Fibroblast of lung (primary cell): ENCODE results near the gene FAM174B. TPM values are rescaled to one million over a fixed set of nuclear protein-coding genes. Genes with fewer than 3 reads are reported as not detected.

Source experiments
- DNase-seq, 2 donors: peaks; one replicate each; pipeline versions ENCODE4 v3.0.0 to v3.0.0-alpha.2; 2010; ENCODE audit warnings: low read depth in 2 of 2
- H2AFZ ChIP-seq: 2 replicates; pipeline ENCODE4 v1.5.1; 2012; ENCODE audit warnings: low read length, control low read depth, inconsistent platforms
- H3K27ac ChIP-seq: 2 replicates; pipeline ENCODE4 v1.5.1; 2011; ENCODE audit warnings: low read length, control low read depth; ENCODE audit not compliant: insufficient read depth
- H3K27me3 ChIP-seq: 2 replicates; pipeline ENCODE4 v1.5.1; 2011; ENCODE audit warnings: mild to moderate bottlenecking, low read length; ENCODE audit not compliant: control insufficient read depth, insufficient read depth
- H3K36me3 ChIP-seq: 2 replicates; pipeline ENCODE4 v1.5.1; 2011; ENCODE audit warnings: low read length; ENCODE audit not compliant: control insufficient read depth, insufficient read depth
- H3K4me1 ChIP-seq: 2 replicates; pipeline ENCODE4 v1.5.1; 2011; ENCODE audit warnings: low read length; ENCODE audit not compliant: control insufficient read depth, insufficient read depth; ENCODE audit errors: extremely low read depth
- H3K4me2 ChIP-seq: 2 replicates; pipeline ENCODE4 v1.5.1; 2011; ENCODE audit warnings: low read length, control low read depth; ENCODE audit not compliant: insufficient read depth; ENCODE audit errors: extremely low read depth
- H3K4me3 ChIP-seq, 4 experiments: fragments of 200-600 bp in 1 of 4; sonication (generic) in 1 of 4; replicated peaks in 1 of 4; 2 replicates each; pipeline ENCODE4 v1.5.1; 2011 to 2016; ENCODE audit warnings: low read length in 4 of 4, low read depth in 3 of 4, mild to moderate bottlenecking in 3 of 4, control low read depth in 2 of 4, inconsistent platforms in 1 of 4, mixed read lengths in 1 of 4; ENCODE audit not compliant: insufficient read depth in 1 of 4; ENCODE audit errors: control extremely low read depth in 1 of 4
- H3K79me2 ChIP-seq: 2 replicates; pipeline ENCODE4 v1.5.1; 2012; ENCODE audit warnings: mild to moderate bottlenecking, low read length, inconsistent platforms; ENCODE audit not compliant: control insufficient read depth, insufficient read depth
- H3K9ac ChIP-seq: 2 replicates; pipeline ENCODE4 v1.5.1; 2011; ENCODE audit warnings: mild to moderate bottlenecking, low read length, control low read depth; ENCODE audit not compliant: insufficient read depth
- H3K9me3 ChIP-seq: 2 replicates; pipeline ENCODE4 v1.5.1; 2012; ENCODE audit warnings: low read depth, low read length; ENCODE audit not compliant: control insufficient read depth, insufficient read depth
- H4K20me1 ChIP-seq: 2 replicates; pipeline ENCODE4 v1.5.1; 2011; ENCODE audit warnings: low read length; ENCODE audit not compliant: control insufficient read depth, insufficient read depth; ENCODE audit errors: extremely low read depth
- EZH2 ChIP-seq: IDR thresholded peaks from 2 replicates; pipeline ENCODE4 v1.5.1; 2012; ENCODE audit warnings: low read length, control low read depth, mild to moderate bottlenecking; ENCODE audit errors: missing control alignments
- polyA plus RNA-seq, 2 donors: library from polyadenylated mRNA; depleted of rRNA in 1 of 2; stranded (reverse) in 1 of 2; unstranded in 1 of 2; fragments of >200 nt; gene quantifications; 2 replicates each; pipeline ENCODE4 v1.2.1, GENCODE V29; 2011 to 2012; ENCODE audit warnings: missing spikeins in 1 of 2
- total RNA-seq: library from RNA; depleted of rRNA; stranded (reverse); fragments of >200 nt; gene quantifications from 2 replicates; pipeline ENCODE4 v1.2.1, GENCODE V29; 2014
- TF ChIP-seq, protein P1 (sequence below), 2 donors: IDR thresholded peaks in 1 of 2; conservative IDR thresholded peaks in 1 of 2; 1 replicate in 1 of 2; 2 replicates in 1 of 2; pipeline ENCODE4 v1.5.1; 2011 to 2012; ENCODE audit warnings: low read length in 2 of 2, control low read depth in 1 of 2, inconsistent platforms in 1 of 2, low read depth in 1 of 2, mild to moderate bottlenecking in 1 of 2

The FAM174B gene
- total and polyA plus RNA-seq, 2 donors (not counting 1 experiment from before 2014, with no cell fraction given) = 0.87 to 2.8 TPM

DNA sequence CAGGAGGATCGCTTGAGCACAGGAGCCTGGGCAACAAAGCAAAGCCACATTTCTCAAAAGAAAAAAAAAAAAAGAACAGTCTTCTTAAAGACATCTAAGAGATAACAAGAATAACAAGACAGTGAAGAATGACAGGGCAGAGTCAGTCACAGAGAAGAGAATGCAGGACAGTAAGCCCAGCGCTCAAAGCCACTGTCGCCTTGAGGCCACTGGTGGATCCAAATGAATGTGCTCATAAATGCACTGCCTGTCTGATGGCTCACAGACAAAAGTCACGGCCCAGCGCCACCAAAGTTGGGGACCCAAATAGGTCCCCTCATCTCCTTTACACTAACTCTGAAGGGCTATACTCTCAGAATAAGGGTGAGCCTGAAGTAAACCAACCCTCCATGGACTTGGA lies 52.3 kb downstream of the FAM174B start:
- no peaks in the 10 kb centered on the region for H3K36me3 ChIP-seq
- no peak overlapping the region for H3K9ac ChIP-seq
- no peaks in the 10 kb centered on the region for H3K4me1 ChIP-seq
- H3K27me3 ChIP-seq = no peaks in the 10 kb centered on the region
- DNase-seq = no peak
- H4K20me1 ChIP-seq = no peaks in the 10 kb centered on the region
- no peaks in the 10 kb centered on the region for H3K9me3 ChIP-seq
- TF ChIP-seq EZH2 = no peak
- TF ChIP-seq, protein P1, sequence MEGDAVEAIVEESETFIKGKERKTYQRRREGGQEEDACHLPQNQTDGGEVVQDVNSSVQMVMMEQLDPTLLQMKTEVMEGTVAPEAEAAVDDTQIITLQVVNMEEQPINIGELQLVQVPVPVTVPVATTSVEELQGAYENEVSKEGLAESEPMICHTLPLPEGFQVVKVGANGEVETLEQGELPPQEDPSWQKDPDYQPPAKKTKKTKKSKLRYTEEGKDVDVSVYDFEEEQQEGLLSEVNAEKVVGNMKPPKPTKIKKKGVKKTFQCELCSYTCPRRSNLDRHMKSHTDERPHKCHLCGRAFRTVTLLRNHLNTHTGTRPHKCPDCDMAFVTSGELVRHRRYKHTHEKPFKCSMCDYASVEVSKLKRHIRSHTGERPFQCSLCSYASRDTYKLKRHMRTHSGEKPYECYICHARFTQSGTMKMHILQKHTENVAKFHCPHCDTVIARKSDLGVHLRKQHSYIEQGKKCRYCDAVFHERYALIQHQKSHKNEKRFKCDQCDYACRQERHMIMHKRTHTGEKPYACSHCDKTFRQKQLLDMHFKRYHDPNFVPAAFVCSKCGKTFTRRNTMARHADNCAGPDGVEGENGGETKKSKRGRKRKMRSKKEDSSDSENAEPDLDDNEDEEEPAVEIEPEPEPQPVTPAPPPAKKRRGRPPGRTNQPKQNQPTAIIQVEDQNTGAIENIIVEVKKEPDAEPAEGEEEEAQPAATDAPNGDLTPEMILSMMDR (conservative IDR thresholded peaks at IDR 0.05 in 1 of 2, IDR thresholded peaks at IDR 0.05 in 1 of 2; ENCODE audit: low read depth in 1 of 2, low read length in 2 of 2) = no peak
- no peak overlapping the region for H3K4me2 ChIP-seq
- H3K27ac ChIP-seq = no peak overlapping the region
- H3K4me3 ChIP-seq = no peak overlapping the region
- H2AFZ ChIP-seq = no peak overlapping the region
- no peaks in the 10 kb centered on the region for H3K79me2 ChIP-seq

DNA sequence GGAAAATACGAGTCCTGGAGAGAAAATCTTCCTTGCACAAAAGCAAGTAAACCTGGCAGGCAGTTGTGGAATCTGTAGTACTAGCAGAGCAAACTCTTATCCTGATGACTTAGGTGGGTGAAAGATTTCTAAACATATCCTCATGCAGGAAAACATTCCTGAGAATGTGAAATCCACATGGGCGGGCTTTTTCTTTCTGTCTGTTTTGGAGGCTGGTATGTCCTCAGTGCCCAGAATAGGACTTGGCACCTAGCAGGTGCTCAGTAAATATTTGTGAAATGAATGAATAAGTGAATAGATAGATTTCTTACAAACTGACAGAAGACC lies 53.3 kb downstream of the FAM174B start:
- no peak for DNase-seq
- H3K27ac ChIP-seq = no peak overlapping the region
- H4K20me1 ChIP-seq = no peaks in the 10 kb centered on the region

DNA sequence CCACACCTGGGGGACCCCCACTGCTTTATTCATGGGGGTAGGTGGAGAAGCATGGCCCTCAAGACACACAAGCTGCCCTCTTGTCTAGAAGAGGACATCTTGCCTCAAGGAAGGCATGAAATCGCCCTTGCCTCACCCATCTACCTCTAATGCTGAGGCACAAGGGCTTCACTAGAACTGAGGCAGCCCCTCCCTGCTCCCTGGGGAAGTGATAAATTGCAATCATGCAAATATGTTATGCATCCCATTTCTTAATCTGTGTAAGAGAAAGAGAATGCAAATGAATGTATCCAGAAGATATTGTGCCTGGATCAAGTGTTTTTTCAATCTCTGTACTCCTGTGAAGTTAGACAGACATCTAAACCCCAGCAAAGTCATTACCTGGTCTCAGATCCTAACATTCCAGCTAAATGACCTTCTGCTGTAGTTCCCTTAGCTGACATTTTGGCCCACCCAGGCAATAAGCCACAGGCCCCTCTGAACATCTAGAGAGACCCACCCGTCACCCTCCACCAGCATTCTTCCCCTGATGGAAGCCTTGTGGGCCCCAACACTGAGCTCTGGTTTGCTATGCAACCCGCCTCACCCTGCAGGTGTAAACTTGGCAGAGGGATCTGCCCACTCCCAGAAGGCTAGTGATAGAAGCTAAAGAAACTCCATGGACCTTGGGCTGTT lies 53.8 kb downstream of the FAM174B start:
- no peak overlapping the region for H3K4me3 ChIP-seq
- TF ChIP-seq, protein P1 (conservative IDR thresholded peaks at IDR 0.05 in 1 of 2, IDR thresholded peaks at IDR 0.05 in 1 of 2; ENCODE audit: low read depth in 1 of 2, low read length in 2 of 2) = no peak
- no peak for TF ChIP-seq EZH2
- H3K27me3 ChIP-seq = no peaks in the 10 kb centered on the region
- no peak overlapping the region for H3K9ac ChIP-seq
- no peaks in the 10 kb centered on the region for H3K79me2 ChIP-seq
- H3K27ac ChIP-seq = no peak overlapping the region
- no peaks in the 10 kb centered on the region for H4K20me1 ChIP-seq
- H3K36me3 ChIP-seq = no peaks in the 10 kb centered on the region
- no peaks in the 10 kb centered on the region for H3K9me3 ChIP-seq
- no peak overlapping the region for H2AFZ ChIP-seq
- H3K4me1 ChIP-seq = no peaks in the 10 kb centered on the region
- no peak overlapping the region for H3K4me2 ChIP-seq
- DNase-seq = no peak

More for the DNA sequence above, 53.3 kb downstream of the FAM174B start:
- Histone ChIP-seq H3K4me1 (no peaks in the 10 kb centered on the region), H3K4me2 (no peak overlapping the region), H3K27me3 (no peaks in the 10 kb centered on the region), H3K36me3 (no peaks in the 10 kb centered on the region), H3K4me3 (no peak overlapping the region), H3K9ac (no peak overlapping the region), H2AFZ (no peak overlapping the region), H3K9me3 (no peaks in the 10 kb centered on the region), H3K79me2 (no peaks in the 10 kb centered on the region)
- TF ChIP-seq, protein P1 (conservative IDR thresholded peaks at IDR 0.05 in 1 of 2, IDR thresholded peaks at IDR 0.05 in 1 of 2; ENCODE audit: low read depth in 1 of 2, low read length in 2 of 2) = no peak
- TF ChIP-seq EZH2 = no peak
